ENCODE results near the gene CHMP5.
A peak's percentile ranks its signal among the peaks of the same experiment; 100 is the strongest.
"Not testable (repeated sequence)": the region's sequence is repeated elsewhere in the genome, so short reads cannot be mapped to it uniquely, and the experiment has no call there.

Gene CHMP5

GRCh38 chr9:33285502-33285901 lies 20.7 kb downstream of the CHMP5 start:
- DNase-seq = no peak

GRCh38 chr9:33287087-33287490 lies 22.2 kb downstream of the CHMP5 start:
- DNase-seq = peak; percentile 22 to 46

GRCh38 chr9:33288235-33288634 lies 23.4 kb downstream of the CHMP5 start:
- no peak for DNase-seq

DNA sequence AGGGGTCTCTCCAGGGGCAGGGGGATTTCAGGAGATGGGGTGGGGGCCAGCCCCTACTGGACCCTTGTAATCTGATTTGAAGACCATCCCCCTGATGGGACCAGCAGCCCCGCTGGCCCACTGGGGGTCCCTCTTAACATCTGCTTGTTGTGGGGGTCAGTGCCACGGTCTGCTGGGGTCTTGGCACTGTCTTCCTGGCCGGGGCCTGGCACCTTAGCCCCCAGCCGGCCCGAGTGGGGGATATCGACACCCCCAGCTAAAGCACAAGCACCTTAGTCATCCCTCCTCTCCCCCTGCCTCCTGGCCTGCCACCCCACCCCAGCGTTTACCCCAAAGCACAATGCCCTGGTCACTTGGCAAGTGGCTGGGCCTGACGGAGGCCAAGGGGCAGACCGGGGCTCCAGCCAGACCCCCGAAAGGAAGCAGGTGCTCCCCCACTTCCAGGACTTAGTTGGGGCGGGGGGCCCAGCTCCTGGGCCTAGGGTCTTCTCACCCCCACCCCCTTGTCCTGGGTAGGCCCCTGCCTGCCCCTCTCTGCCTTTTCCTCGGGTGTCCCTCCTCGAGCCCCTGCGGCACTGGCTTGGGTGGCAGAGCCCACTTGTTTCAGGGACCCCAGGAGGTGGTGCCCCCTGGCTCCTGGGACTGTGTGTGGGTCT lies 24.1 kb downstream of the CHMP5 start:
- DNase-seq = no peak

DNA sequence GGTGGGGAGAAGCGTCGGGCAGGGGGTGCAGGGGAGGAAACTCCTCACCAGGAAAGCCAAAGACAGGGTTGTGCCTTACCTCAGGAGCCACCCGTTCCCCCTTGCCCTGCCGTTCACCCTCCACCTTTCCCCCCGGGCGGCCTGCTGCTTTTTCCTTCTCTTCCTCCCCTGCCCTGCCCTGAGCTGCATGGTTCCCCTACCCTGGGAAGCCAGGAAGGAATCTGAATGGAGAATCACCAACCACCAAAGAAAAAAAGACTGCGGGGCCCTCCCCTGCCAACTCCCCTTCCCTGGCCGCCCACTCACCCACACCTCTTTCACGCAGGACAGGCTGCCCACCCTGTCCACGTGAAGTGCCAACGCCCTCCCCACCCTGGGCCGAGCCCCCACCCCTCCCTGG lies 24.6 kb downstream of the CHMP5 start:
- DNase-seq = peak; percentile 43 to 46

GRCh38 chr9:33289936-33290246 lies 25.0 kb downstream of the CHMP5 start:
- no peak for DNase-seq

DNA sequence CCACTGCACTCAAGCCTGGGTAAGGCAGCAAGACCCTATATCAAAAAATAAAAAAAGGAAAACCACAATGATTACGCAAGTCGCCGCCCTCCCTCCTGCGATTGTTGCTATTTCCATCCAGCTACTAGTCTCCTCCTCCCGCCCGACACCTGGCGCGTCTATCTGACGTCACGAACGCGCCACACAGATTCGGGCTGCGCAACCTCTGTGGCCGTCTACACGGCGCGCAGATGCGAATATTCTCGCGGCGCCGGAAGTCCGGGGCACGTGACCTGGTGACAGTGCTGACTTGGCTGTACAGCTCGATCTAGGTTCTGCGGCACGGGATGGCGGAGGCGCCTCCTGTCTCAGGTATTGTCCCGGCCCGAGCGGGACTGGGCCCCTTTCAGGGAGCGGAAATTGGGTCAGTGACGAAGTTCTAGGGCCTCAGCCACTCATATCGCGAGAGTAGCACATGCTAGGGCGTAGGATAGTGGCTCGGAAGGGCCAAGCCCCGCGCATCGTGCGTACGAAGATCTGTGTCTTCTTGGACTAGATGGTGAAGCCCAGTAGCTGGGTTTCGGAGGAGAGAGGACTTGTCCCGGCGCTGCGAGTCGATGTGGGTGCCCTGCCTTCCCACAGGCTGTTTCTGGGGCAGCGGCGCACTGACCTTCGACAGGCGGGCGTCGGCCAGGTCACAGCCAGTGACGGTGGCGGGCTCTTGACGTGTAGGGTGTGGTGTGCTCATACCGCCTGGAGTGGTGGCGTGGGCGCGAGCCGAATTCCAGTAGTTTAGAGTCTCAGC lies 25.6 kb downstream of the CHMP5 start, which contains the start of gene NFX1:
NFX1 (plus strand) TSS at position 270 of the 784 bp plus-strand sequence; CDS start at position 327, 57 bp downstream.
- DNase-seq = peak; percentile 97 to 98

DNA sequence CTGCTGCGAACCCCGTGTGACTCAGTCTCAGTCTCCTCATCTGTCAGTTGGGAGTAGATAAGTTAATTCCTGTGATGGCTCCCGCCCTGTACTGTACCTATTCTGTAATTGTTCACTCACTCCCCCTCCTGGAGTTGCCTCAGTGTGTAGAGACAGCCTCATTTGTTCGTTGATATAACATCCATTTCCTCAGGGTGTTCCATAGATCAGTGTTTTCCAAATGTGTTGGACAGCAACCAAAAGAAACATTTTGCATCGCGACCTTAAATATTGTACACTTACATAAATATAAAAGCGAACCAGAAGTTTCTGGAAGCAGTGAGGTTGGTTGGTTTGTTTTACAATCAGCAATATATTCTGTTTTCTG lies 26.2 kb downstream of the CHMP5 start:
- no peak for DNase-seq

- DNase-seq = no peak
Observed at GRCh38 chr9:33291901-33292300, 27.1 kb downstream of the CHMP5 start.

DNA sequence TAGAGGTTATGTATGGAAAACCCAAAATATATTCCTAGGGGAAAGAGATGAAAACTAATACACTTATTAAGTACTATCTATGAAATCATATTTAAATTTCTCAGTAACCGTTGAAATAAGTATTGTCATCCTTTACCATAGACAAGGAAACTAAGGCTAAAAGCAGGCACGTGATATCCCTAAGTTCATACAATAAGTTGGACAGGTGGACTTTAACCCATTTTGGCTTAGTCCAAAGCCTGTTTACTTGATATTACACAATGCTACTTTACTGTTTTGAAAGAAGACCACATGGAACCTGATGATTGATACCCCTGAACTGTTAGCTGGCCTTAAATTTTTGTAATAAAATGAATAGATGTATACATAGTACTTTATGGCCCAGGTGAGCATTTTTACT lies 28.9 kb downstream of the CHMP5 start:
- no peak for DNase-seq

DNA sequence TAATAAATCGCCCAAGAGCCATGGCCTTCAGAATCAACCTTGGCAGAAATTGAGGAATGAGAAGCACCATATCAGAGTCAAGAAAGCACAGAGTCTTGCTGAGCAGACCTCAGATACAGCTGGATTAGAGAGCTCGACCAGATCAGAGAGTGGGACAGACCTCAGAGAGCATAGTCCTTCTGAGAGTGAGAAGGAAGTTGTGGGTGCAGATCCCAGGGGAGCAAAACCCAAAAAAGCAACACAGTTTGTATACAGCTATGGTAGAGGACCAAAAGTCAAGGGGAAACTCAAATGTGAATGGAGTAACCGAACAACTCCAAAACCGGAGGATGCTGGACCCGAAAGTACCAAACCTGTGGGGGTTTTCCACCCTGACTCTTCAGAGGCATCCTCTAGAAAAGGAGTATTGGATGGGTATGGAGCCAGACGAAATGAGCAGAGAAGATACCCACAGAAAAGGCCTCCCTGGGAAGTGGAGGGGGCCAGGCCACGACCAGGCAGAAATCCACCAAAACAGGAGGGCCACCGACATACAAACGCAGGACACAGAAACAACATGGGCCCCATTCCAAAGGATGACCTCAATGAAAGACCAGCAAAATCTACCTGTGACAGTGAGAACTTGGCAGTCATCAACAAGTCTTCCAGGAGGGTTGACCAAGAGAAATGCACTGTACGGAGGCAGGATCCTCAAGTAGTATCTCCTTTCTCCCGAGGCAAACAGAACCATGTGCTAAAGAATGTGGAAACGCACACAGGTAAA lies 30.0 kb downstream of the CHMP5 start:
- DNase-seq = no peak

- no peak for DNase-seq
Observed at GRCh38 chr9:33295571-33295970, 30.7 kb downstream of the CHMP5 start.

- no peak for DNase-seq
Observed at GRCh38 chr9:33297432-33297831, 32.6 kb downstream of the CHMP5 start.

- no peak for DNase-seq
Observed at GRCh38 chr9:33300546-33300945, 35.7 kb downstream of the CHMP5 start.

- no peak for DNase-seq
Observed at GRCh38 chr9:33304362-33304761, 39.5 kb downstream of the CHMP5 start.

- peak in 1 of 2 donors; percentile 19 for DNase-seq
Observed at GRCh38 chr9:33306037-33306436, 41.2 kb downstream of the CHMP5 start.

- no peak for DNase-seq
Observed at GRCh38 chr9:33307067-33307466, 42.2 kb downstream of the CHMP5 start.

GRCh38 chr9:33309903-33310302 lies 45.1 kb downstream of the CHMP5 start:
- DNase-seq = no peak

DNA sequence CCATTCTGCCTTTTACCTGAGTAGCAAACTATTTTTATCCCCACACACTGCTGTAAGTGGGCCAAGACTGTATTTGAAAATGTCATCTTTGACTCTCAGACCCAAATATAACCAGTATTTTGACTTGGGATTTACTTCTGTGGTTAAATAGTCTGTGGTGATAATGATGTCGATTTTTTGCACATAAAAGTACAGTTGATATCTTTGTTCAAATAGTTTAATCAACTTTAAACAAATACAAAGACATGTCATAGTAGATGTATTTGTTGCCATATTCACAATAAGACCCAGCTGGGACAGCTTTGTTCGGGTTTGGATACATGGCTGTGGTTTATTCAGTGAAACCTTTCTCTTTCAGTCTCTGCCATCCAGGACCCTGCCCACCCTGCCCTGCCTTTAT lies 45.9 kb downstream of the CHMP5 start:
- no peak for DNase-seq

DNA sequence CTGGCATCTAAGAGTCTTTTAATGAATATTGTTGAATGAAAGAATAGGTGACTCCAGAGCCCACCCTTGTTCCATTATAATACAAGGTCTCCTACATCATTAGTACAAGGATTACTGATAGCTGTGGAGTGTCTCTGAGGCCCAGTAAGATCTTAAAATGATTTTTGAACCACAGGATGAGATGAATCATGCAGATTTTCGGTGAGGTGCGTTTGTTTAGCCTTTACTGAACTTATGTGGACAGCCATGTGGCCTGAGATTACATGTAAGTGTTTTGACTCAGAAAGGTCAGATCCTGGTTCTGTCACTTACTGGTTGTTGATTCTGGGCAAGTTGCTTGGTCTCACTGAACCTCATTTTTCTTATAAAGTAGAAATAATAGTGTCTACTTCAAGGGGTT lies 47.1 kb downstream of the CHMP5 start:
- DNase-seq = no peak

DNA sequence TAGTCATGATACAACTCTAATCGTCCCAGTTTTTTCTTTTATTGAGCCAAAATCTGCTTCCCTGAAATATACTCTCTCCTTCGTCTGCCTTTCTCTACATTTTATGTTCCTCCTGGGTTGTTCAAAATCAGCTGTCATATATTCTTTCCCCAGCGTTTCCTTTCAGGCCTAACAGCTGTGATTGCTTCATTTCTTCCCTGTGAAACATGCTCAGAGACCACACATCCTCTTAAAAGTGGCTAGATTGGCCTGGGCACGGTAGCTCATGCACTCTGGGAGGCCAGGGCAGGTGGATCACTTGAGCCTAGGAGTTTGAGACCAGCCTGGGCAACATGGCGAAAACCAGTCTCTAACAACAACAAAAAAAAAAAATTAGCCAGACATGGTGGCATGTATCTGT lies 50.5 kb downstream of the CHMP5 start:
- no peak for DNase-seq

DNA sequence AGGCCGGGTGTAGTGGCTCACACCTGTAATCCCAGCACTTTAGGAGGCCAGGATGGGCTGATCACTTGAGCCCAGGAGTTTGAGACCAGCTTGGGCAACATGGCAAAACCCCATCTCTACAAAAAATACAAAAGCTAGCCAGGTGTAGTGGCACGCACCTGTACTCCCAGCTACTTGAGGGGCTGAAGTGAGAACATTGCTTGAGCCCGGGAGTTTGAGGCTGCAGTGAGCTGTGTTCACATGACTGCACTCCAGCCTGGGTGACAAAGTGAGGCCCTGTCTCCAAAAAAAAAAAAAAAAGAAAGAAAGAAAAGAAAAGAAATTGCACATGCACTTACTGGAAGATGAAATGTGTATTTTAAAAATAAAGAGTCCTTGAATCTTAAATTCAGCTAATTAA lies 52.3 kb downstream of the CHMP5 start:
- DNase-seq = not testable (repeated sequence)

DNA sequence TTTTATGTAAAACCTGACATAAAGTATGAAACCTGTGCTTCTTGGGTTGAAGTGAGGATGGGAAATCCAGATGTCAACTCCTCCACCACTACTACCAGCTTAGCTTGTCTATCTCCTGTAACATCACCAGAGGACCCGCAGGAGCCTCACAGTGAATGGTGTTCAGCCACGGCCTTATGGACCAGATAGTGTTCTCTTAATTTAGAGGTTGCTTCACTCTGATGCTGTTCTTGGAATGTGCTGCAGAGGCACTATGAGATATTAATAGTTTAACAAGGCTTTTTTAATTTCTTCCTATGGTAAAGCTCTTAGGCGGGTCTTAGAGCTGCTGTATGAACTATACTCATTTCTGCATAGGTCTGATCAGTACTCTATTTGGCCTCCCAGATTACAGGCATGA lies 53.4 kb downstream of the CHMP5 start:
- no peak for DNase-seq

DNA sequence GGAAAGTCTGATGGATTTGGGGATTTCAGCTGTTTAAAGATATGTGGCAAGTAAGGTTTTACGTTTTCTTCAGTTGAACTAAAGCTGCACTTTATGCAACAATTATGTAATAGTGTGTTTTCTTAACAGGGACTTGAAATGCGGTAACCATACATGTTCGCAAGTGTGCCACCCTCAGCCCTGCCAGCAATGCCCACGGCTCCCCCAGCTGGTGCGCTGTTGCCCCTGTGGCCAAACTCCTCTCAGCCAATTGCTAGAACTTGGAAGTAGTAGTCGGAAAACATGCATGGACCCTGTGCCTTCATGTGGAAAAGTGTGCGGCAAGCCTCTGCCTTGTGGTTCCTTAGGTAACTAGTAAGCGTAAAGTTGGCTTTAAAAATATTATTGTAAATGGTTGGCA lies 53.9 kb downstream of the CHMP5 start:
- no peak for DNase-seq
